Measurements from ENCODE around the gene KHDC1L.
"Not testable (repeated sequence)": the region's sequence is repeated elsewhere in the genome, so short reads cannot be mapped to it uniquely, and the experiment has no call there.

Gene KHDC1L, protein sequence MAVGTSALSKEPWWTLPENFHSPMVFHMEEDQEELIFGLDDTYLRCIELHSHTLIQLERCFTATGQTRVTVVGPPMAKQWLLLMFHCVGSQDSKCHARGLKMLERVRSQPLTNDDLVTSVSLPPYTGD

DNA sequence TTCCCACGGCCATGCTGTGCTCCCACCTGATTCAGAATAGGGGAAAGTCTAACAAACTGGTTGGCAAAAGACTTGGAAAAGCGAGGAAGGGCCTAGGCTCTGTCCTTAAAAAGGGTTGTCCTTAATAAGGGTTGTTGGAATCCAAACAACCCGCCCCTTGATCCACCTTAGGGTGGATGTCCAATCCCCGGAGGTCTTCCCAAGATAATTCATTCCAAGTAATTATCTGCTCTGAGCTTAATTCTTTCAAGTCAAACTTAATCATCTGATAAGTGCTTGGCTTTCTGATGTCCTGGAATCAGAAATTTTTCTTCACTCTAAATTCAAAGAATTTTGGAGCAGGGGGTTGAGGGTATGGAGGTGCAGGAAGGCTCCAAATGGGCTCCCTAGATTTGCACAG lies at the start of gene KHDC1L:
TSS of gene KHDC1L (minus strand) at position 101 of the 400 bp plus-strand sequence. CDS start at position 13, 88 bp downstream.
- no peak for DNase-seq

DNA sequence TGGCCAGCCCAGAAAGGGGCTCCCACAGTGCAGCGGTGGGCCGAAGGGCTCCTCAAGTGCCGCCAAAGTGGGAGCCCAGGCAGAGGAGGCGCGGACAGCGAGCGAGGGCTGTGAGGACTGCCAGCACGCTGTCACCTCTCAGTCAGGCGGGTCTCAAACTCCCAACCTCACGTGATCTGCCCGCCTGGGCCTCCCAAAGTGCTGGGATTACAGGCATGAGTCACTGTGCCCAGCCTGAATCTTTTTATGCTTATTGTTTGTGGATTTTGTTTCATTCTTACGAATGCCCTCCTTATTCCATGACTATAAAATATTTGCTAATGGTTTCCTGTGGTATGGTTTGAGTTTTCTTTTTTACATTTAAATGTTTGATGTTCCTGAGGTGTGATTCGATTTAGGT lies 44.0 kb upstream of the KHDC1L start:
- not testable (repeated sequence) for DNase-seq

DNA sequence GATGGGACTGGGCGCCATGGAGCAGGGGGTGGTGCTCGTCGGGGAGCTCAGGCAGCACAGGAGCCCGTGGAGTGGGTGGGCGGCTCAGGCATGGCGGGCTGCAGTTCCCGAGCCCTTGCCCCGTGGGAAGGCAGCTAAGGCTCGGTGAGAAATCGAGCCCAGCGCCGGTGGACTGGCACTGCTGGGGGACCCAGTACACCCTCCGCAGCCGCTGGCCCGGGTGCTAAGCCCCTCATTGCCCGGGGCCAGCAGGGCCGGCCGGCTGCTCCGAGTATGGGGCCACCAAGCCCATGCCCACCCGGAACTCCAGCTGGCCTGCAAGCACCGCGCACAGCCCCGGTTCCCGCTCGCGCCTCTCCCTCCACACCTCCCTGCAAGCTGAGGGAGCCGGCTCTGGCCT lies 43.6 kb upstream of the KHDC1L start:
- not testable (repeated sequence) for DNase-seq

DNA sequence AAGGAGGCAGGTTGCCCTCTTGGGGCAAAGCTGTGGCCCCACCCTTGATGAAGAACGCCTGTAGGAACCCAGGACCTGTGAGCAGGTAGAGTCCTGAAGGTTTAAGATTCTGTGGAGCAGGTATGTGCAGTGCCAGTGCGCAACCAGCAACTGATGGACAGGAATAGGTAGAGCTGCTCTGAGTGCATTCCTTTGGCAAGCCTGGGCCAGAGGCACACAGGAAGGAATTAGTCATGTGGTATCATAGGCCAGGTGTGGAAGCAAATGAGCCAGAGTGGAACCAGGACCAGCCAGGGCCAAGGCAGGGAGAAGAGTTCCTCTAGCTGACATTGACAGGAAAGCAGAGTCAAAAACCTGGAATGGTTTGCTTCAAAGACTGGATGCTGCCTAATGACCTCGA lies 39.1 kb upstream of the KHDC1L start:
- no peak for DNase-seq

DNA sequence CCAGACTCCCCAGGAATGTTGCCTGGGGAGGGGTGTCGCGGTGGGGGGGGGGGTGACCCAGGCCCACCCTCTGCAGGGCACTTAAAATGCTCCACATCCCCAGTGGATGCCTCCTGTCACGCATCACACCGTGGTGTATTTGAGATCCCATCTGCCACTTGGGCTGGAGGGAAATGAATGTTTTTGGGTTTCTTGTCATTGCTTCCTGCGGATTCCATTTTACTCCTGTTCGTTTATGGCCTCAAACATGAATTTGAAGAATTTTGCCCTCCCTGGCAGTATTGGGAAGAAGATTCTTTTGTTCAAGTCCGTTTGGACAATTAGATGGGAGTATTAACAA lies 38.2 kb upstream of the KHDC1L start:
- no peak for DNase-seq

DNA sequence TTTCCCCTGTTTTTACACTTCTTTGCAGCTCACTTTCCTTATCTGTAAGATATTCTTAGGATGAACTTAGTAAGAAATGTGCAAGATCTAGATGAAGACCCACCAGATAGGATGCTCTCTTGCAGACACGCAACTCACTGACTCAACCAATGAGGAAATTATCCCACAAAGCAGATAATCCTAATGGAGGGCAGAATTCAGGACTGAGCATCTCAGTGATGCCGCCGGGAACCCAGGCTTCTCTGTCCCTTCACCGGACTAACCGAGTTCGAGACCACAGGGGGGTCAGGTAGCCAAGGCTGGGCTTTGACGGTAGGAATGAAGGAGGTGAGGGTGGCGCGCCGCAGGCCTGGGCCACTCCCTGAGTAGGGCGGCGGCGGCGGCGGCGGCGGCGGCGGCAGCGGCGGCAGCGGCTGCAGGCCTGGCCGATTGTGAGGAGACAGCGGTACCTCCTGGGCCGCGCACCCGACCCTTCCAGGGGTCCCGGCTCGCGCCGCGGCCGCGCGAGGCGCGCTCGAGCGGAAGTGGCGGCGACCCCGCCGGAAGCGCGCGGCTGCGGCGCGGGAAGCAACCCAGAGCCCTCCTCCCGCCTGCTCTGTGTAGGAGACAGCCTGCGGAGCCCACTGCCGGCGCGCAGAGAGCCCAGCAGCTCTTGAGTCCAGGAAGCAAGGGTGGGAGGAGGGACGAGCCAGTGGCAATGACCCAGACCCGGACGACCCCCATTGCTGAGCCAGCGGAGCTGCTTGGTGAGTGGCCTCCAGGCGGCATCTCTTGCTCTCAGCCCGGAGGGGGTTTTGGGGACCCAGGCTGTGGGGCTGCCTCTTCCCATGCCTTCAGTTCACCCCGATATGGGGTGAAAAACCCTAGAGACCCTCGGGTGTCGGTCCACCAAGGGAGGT lies 37.6 kb upstream of the KHDC1L start, which contains the start of gene KHDC1:
TSS of gene KHDC1 (minus strand) at position 526 of the 899 bp plus-strand sequence. CDS start 20,679 bp downstream, outside the sequence.
- DNase-seq = peak; percentile 64

DNA sequence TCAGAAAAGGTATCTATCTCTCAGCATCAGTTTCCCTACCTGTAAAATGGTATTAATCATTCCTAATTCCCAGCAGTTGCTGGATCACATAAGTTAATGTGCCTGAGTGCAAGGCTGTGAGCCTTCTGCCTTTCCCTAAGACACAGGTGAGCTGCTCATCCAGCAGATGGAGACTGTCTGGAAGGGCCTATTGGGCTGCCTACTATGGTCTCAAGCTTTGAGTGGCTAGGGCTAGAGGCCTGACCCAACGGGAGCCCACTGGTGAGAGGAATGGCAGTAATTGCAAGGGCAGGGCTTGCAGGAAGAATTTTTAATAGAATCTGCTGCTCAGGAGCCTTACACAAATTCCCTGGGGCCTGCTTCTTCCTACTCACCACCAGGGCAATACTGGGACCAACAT lies 33.4 kb upstream of the KHDC1L start:
- DNase-seq = no peak

DNA sequence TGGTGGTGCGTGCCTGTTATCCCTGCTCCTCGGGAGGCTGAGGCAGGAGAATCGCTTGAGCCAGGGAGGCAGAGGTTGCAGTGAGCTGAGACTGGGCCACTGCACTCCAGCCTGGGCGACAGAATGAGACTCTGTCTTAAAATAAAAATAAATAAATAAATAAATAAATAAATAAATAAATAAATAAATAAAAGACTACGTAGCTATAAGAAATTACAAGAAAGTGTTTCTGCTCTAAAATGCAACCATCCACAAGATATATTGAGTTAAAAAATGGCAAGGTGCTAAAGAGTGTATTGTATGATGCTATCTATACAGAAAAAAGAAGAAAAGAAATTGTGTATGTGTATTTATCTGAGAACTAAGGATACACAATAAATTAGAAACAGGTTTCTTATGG lies 29.0 kb upstream of the KHDC1L start:
- DNase-seq = not testable (repeated sequence)

DNA sequence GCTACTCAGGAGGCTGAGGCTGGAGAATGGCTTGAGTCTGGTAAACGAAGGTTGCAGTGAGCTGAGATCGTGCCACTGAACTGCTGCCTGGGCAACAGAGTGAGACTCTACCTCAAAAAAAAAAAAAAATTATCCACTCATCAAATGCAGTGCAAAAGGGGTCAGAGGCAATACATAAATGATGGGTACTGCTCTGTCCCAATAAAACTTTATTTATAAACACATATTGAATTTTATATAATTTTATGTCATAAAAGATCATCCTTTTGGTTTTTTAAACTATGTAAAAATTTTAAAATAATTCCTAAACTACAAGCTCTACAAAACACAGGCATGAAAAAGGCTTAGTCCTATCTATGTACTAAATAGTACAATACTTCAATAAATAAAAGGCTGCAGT lies 27.4 kb upstream of the KHDC1L start:
- DNase-seq = no peak

DNA sequence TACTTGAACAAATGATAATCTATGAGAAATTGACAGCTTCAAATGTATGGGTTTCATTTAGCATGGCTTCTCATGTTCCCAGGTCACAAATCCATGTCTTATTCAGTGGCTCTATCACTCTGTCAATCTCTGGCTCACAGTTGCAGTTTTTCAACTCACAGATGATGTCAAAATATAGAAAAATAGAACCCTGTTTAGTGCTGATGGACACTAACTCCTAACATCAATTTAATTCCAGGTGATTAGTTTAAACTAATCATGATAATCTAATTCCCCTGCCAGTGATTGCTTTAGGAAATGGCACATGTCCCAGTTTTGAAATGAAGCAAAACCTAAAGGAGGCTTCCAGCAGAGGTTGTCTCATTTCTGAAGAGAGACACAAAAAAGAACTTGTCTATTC lies 24.7 kb upstream of the KHDC1L start:
- no peak for DNase-seq

DNA sequence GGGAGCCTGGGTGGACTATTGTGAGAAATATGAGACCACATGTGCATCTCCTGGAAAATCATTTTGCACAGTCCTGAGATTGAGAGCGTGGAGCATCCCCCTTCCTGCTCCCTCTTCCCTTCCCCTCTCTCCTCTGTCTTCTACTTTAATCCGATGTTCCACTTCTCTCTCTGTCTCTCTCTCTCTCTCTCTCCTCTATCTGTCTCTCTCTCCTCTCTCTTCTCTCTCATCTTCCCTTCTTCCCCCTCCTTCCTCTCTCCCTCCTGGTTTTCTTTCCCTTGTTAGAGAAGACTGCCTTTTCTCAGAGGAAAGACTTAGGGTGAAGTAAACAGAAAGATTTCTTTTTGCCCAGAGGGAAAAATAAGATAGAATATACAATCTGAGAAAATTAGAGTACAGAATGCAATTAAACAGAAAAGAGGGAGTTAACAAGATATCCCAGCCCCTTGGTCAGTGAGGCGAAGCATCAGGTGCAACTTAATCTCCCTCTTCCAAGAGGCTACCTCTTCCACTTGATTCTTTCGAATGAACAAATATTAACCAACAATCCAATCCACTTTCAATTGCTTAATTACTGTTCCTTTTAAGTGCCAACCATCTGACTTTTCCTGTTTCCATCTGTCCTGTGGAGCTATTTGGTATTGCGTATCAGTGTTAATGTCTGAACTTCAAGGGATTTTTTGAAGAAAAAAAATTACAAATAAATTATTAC lies 23.1 kb upstream of the KHDC1L start:
- DNase-seq = no peak

DNA sequence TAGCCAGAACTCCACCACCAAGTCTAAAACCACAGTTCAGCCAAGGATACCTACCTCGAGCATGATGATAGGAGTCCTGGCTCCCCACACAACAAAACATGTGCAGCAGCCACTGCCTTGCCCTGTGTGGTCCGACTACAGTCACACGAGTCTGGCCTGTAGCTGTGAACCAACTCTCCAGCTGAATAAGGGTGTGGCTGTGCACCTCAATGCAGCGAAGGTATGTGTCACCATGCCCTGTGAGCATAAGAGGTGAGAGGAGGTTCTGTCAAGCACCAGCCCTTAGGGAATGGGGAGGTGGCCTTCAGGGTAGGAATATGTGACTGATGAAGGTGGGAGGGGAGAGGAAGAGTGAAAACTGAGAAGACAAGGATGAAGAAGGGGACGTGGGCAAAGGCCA lies 16.7 kb upstream of the KHDC1L start:
- DNase-seq = no peak

DNA sequence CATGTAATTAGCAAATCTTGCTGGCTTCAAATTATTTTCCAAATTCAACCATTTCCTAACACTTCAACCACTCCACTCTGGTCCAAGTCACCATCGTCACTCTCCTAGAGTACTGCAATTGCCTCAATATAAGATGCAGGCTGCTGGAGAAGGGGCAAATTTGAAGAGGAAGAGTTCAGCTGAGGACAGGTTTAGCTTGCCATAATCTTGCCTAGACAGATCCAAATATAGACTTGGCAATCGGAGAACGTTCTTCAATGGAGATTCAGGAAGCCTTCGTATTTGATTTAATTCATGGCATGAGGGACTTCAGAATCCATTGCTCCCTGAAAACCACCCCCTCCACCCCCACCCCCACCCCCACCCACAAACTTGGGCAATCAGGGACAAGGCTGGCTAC lies 15.4 kb upstream of the KHDC1L start:
- no peak for DNase-seq

DNA sequence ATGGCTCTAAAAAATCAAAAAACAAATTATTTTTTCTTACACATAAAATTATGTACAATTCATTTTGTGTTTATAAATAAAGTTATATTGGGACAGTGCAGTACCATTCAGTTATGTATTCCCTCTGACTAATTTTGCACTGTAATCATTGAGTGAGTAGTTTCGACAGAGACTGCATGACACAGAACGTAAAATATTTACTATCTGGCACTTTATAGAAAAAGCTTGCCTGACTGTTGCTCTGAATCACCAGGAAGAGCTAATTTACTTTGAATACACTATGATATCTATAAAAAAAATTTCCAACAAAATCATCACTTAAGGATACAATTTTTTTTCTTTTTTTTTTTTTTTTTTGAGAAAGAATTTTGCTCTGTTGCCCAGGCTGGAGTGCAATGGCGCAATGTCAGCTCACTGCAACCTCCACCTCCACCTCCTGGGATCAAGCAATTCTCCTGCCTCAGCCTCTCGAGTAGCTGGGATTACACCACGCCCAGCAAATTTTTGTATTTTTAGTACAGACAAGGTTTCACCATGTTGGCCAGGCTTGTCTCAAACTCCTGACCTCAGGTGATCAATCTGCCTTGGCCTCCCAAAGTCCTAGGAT lies 11.0 kb upstream of the KHDC1L start:
- no peak for DNase-seq

DNA sequence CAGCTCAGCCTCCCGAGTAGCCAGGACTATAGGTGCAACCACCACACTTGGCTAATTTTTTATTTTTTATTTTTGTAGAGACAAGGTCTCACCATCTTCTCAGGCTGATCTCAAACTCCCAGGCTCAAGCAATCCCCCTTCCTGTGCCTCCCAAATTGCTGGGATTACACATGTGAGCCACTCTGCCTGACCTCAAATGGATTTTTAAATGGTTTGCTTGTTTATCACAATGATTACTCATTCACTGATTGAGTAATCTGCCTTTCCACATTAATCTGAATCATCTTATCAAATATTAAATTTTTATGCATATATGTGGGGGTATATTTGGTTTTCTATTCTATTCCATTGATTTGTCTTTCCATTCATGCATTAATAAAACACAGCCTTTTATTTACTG lies 9.4 kb upstream of the KHDC1L start:
- no peak for DNase-seq

DNA sequence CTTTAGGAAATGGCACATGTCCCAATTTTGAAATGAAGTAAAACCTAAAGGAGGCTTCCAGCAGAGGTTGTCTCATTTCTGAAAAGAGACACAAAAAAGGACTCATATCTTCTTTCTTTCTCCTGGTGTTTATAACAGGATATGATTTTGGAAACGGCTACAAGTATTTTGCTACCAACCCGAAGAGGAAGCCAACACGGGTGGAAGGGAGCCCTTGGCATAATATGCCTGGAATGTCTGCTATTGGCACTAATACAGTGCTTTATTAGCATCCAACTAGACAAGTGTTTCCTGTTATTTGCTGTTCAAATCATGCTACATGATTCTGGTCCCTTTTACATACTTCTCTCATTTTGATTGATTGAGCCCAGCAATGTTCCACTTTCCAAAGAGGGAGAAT lies 8.7 kb upstream of the KHDC1L start:
- DNase-seq = not testable (repeated sequence)

DNA sequence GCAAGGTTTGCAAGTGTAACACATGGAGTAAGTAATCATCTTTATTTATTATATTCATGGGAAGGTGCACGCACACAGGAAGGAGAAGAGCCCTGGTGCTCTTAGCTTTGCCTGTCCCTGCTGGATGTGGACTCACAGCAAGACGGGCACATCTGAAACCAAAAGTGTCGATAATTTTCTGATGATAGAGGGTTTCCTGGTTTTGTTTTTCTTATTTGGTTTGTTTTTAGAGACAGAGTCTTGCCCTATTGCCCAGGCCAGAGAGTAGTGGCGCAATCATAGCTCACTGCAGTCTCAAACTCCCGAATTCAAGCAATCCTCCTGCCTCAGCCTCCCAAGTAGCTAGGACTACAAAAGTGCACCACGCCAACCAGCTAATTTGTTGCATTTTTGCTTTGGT lies 7.8 kb upstream of the KHDC1L start:
- no peak for DNase-seq

DNA sequence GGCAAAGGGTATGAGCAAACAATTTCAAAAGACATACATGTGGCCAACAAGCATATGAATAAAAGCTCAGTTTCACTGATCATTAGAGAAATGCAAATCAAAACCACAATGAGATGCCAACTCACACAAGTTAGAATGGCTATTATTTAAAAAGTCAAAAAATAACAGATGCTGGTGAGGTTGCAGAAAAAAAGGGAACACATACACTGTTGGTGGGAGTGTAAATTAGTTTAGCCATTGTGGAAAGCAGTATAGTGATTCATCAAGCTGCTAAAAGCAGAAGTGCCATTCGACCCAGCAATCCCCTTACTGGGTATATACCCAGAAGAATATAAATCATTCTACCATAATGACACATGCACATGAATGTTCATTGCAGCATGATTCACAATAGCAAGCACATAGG lies 6.7 kb upstream of the KHDC1L start:
- DNase-seq = no peak

DNA sequence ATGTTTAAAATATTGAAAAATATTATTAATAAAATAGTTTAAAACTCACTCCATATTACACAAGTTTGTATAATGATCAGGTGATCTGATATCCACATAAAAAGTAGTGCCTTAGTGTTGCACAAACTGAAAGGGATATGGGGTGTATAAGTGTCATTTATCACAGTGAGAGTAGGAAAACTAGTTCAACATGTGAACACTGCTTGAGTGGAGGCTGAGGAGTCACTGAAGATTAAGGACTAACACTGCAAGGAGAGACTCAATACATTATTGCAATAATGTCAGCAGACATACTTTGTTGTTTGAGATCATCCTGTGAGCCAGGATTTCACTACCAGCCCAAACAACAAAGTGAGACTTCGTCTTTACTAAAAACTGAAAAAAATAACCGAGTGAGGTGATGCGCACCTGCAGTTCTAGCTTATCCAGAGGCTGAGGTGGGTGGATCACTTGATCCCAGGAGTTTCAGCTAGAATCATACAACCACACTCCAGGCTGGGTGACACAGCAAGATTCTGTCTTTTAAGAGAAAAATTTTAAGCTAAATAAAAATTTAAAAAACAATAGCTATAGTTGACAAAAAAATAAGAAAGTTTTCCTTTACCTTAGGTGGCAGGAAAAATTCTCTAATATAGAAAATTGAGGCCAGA lies 2.4 kb upstream of the KHDC1L start:
- no peak for DNase-seq

DNA sequence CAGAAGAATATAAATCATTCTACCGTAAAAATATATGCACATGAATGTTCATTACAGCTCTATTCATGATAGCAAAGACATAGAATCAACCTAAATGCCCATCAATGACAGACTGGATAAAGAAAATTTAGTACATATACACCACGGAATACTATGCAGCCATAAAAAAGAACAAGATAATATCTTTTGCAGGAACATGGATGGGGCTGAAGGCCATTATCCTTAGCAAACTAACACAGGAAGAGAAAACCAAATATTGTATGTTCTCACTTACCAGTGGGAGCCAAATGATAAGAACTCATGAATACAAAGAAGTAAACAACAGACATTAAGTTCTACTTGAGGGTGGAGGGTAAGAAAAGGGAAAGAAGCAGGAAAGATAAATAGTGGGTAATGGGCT lies 8.4 kb downstream of the KHDC1L start:
- no peak for DNase-seq

DNA sequence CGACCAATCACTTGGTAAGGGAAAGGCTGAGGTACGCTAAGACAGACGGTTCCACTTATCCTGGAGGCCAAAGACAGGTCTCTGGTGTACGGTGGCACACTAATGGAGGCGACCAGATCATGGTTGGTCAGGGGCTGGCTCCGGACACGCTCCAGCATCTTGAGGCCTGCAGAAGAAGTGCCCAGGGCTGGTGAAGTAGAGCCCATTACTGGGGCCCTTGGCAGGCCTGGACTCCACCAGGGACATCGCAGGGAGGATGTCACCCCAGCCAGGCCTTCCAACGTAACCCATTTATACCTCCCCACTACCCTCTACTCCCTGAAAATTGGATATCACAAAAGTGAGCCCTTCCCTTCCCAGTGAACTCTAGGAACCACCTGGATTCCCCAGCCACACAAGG lies 16.2 kb downstream of the KHDC1L start:
- DNase-seq = no peak

DNA sequence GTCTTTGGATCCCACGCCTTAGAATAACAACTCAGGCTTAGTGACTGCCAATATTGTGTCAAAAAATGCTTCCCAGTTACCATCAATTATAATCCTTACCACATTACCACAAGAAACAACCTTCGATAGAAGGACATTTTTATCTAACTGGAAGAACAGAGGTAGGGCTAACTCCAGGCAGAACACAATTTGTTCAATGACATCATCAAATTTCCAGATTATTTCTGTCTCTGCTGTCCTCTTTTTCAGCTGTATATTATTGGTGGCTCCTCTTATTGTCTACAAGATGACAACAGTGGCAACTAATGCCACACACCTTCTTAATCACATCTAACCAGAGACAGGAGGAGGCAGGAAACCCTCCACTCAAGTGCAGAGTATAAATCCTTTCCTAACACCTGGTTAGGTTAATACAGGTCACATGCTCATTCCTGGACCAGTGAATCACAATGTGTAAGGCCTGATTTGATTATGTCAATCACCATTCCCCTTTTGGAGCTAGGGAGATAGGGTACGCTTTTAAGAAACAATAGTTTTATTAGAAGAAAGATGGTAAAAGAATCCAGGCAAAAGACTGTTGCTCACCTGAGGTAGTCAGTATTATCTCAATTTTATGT lies 18.0 kb downstream of the KHDC1L start:
- DNase-seq = no peak

DNA sequence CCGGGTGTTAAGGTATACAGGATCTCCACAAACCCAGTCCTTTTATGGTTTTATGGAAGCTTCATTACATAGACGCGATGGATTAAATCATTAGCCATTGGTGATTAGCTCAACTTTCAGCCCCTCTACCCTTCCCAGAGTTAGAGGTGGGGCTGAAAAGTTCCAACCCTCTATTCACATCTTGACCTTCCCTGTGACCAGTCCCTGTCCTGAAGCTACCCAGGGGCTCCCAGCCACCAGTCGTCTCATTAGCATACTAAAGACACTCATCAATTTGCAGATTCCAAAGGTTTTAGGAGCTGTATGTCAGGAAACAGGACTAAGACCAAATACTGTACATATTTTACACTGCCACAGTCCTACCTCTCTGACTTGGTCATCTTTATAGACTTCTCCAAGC lies 21.0 kb downstream of the KHDC1L start:
- no peak for DNase-seq
